GM10266 (cell line): ENCODE results near the gene LCA5L.

Source experiments
- DNase-seq: peaks from one replicate; pipeline ENCODE4 v3.0.0; 2012; ENCODE audit errors: extremely low spot score
- CTCF ChIP-seq: IDR thresholded peaks from 2 replicates; pipeline ENCODE4 v1.5.1; 2012; ENCODE audit warnings: mild to moderate bottlenecking, low read depth; ENCODE audit not compliant: control insufficient read depth, insufficient read depth; ENCODE audit errors: missing control alignments

LCA5L gene

GRCh38 chr21:39366563-39366962 is 79.0 kb downstream of the LCA5L start:
- no peak for TF ChIP-seq CTCF
- DNase-seq, result no peak

GRCh38 chr21:39364949-39365348 is 80.6 kb downstream of the LCA5L start:
- TF ChIP-seq CTCF, result no peak
- DNase-seq, result no peak

- DNase-seq, result no peak
- no peak for TF ChIP-seq CTCF
Observed at GRCh38 chr21:39363607-39364555, 81.7 kb downstream of the LCA5L start.

GRCh38 chr21:39362733-39363132 is 82.8 kb downstream of the LCA5L start:
- TF ChIP-seq CTCF, result no peak
- no peak for DNase-seq

GRCh38 chr21:39359382-39359781 is 86.2 kb downstream of the LCA5L start:
- no peak for TF ChIP-seq CTCF
- no peak for DNase-seq
